RWPE2 (cell line): ENCODE measurements around the gene PRLR.

ENCODE experiments used
- ATAC-seq: fragments of 200-7000 bp; cut with Tn5 transposase; 3 replicates; pipeline ENCODE4 v1.9.1; 2021; ENCODE audit warnings: low read depth
- DNase-seq: peaks from one replicate; pipeline ENCODE4 v3.0.0-alpha.2; 2020; ENCODE audit warnings: low spot score
- H3K27ac ChIP-seq: fragments of 450-650 bp; 2 replicates; pipeline ENCODE4 v1.5.1; 2017; ENCODE audit warnings: mild to moderate bottlenecking; ENCODE audit not compliant: poor library complexity, severe bottlenecking
- H3K27me3 ChIP-seq: fragments of 250-450 bp; sonication (Bioruptor Pico); 2 replicates; pipeline ENCODE4 v1.5.1; 2021; ENCODE audit warnings: mild to moderate bottlenecking, moderate library complexity; ENCODE audit not compliant: insufficient read depth, poor library complexity, severe bottlenecking
- H3K36me3 ChIP-seq: fragments of 250-450 bp; sonication (Bioruptor Pico); 2 replicates; pipeline ENCODE4 v1.5.1; 2020; ENCODE audit warnings: low read depth, mild to moderate bottlenecking, moderate library complexity
- H3K4me1 ChIP-seq: fragments of 250-450 bp; sonication (Bioruptor Pico); 2 replicates; pipeline ENCODE4 v1.5.1; 2021; ENCODE audit warnings: mild to moderate bottlenecking, moderate library complexity; ENCODE audit not compliant: insufficient read depth, poor library complexity, severe bottlenecking
- H3K4me3 ChIP-seq: fragments of 250-450 bp; sonication (Bioruptor Pico); 2 replicates; pipeline ENCODE4 v1.5.1; 2021; ENCODE audit warnings: mild to moderate bottlenecking, moderate library complexity; ENCODE audit not compliant: severe bottlenecking
- H3K9me3 ChIP-seq: fragments of 250-450 bp; sonication (Bioruptor Pico); 2 replicates; pipeline ENCODE4 v1.5.1; 2021; ENCODE audit warnings: mild to moderate bottlenecking, moderate library complexity; ENCODE audit not compliant: severe bottlenecking
- CTCF ChIP-seq: fragments of 450-650 bp; IDR thresholded peaks from one replicate; pipeline ENCODE4 v1.5.1; 2017; ENCODE audit warnings: mild to moderate bottlenecking, moderate library complexity; ENCODE audit not compliant: poor library complexity, severe bottlenecking

The PRLR gene

GRCh38 chr5:35031276-35031675 is 199.0 kb downstream of the PRLR start:
- no peaks in the 10 kb centered on the region for H3K36me3 ChIP-seq
- H3K27me3 ChIP-seq: no peaks in the 10 kb centered on the region
- no peak for TF ChIP-seq CTCF
- DNase-seq (no peak), ATAC-seq (peak; percentile 58)
- H3K4me1 ChIP-seq: no peaks in the 10 kb centered on the region
- H3K27ac ChIP-seq: peak overlapping the region; percentile 14
- no peak overlapping the region for H3K4me3 ChIP-seq
- no peaks in the 10 kb centered on the region for H3K9me3 ChIP-seq

GRCh38 chr5:35030426-35031100 is 199.7 kb downstream of the PRLR start:
- Histone ChIP-seq H3K27ac (peak overlapping the region; percentile 14), H3K4me1 (no peaks in the 10 kb centered on the region), H3K4me3 (no peak overlapping the region), H3K27me3 (no peaks in the 10 kb centered on the region), H3K9me3 (no peaks in the 10 kb centered on the region), H3K36me3 (no peaks in the 10 kb centered on the region)
- ATAC-seq (no peak), DNase-seq (no peak)
- TF ChIP-seq CTCF: peak; percentile 14

GRCh38 chr5:35029333-35029732 is 201.0 kb downstream of the PRLR start:
- Histone ChIP-seq H3K36me3 (no peaks in the 10 kb centered on the region), H3K27me3 (no peaks in the 10 kb centered on the region), H3K4me3 (no peak overlapping the region), H3K4me1 (no peaks in the 10 kb centered on the region), H3K9me3 (no peaks in the 10 kb centered on the region), H3K27ac (no peak overlapping the region)
- TF ChIP-seq CTCF: no peak
- ATAC-seq: peak; percentile 83
- DNase-seq: no peak

GRCh38 chr5:35026941-35027340 is 203.3 kb downstream of the PRLR start:
- TF ChIP-seq CTCF: no peak
- no peaks in the 10 kb centered on the region for H3K36me3 ChIP-seq
- ATAC-seq: no peak

GRCh38 chr5:35026280-35026840 is 203.9 kb downstream of the PRLR start:
- DNase-seq (no peak), ATAC-seq (no peak)
- Histone ChIP-seq H3K4me3 (no peak overlapping the region), H3K9me3 (no peaks in the 10 kb centered on the region), H3K27ac (no peak overlapping the region), H3K27me3 (no peaks in the 10 kb centered on the region), H3K4me1 (no peaks in the 10 kb centered on the region), H3K36me3 (no peaks in the 10 kb centered on the region)
- TF ChIP-seq CTCF: no peak

More at GRCh38 chr5:35026941-35027340, 203.3 kb downstream of the PRLR start:
- no peak for DNase-seq
- H3K4me1 ChIP-seq: no peaks in the 10 kb centered on the region
- H3K9me3 ChIP-seq: no peaks in the 10 kb centered on the region
- H3K4me3 ChIP-seq: no peak overlapping the region
- H3K27me3 ChIP-seq: no peaks in the 10 kb centered on the region
- no peak overlapping the region for H3K27ac ChIP-seq
